Endothelial cell of umbilical vein (primary cell): Measurements from ENCODE around the gene MECP2. TPM values are rescaled to one million over a fixed set of nuclear protein-coding genes. Genes with fewer than 3 reads are reported as not detected.

Experiments
- BruUV-seq: library from RNA; stranded (reverse); fragments of 400-500 nt; replicated peaks from 2 replicates; lab custom pipeline; 2021; lab: Mats Ljungman, UMichigan
- CTCF ChIA-PET: fragments of 300-600, 350-600 bp; sonication (Branson Sonifier 250); formaldehyde crosslinking; loops from one replicate; lab custom pipeline; 2021; ENCODE audit warnings: antibody characterized with exemption, inconsistent platforms; lab: Charles Lee
- POLR2A ChIA-PET: fragments of 300-600, 350-600 bp; sonication (Branson Sonifier 250); formaldehyde crosslinking; loops from one replicate; lab custom pipeline; 2021; ENCODE audit warnings: antibody characterized with exemption, inconsistent platforms; lab: Charles Lee
- DNase-seq: peaks from one replicate; pipeline ENCODE4 v3.0.0-alpha.2; 2011; ENCODE audit warnings: low read depth, low spot score
- FAIRE-seq: peaks from 2 replicates; lab custom pipeline; 2011; peaks lifted over from hg19 to GRCh38; lab: Jason Lieb, UNC
- H2AFZ ChIP-seq: 2 replicates; pipeline ENCODE4 v1.6.0; 2012; ENCODE audit warnings: low read depth, low read length, control low read depth, inconsistent platforms
- H3K27ac ChIP-seq: 2 replicates; pipeline ENCODE4 v1.5.1; 2011; ENCODE audit warnings: low read depth, mild to moderate bottlenecking, control low read depth, low read length, moderate library complexity; ENCODE audit not compliant: insufficient read depth
- H3K27me3 ChIP-seq, 2 experiments: 2 replicates each; pipeline versions ENCODE4 v1.6.0 to v1.6.1; 2011; ENCODE audit warnings: low read length in 2 of 2, mixed read lengths in 1 of 2; ENCODE audit not compliant: control insufficient read depth in 2 of 2, insufficient read depth in 2 of 2
- H3K36me3 ChIP-seq, 2 experiments: 2 replicates in 1 of 2; 3 replicates in 1 of 2; pipeline ENCODE4 v1.5.1; 2011; ENCODE audit warnings: low read length in 2 of 2, mild to moderate bottlenecking in 1 of 2, moderate library complexity in 1 of 2; ENCODE audit not compliant: control insufficient read depth in 2 of 2, insufficient read depth in 2 of 2; ENCODE audit errors: extremely low read depth in 1 of 2
- H3K4me1 ChIP-seq: 3 replicates; pipeline ENCODE4 v1.5.1; 2011; ENCODE audit warnings: mild to moderate bottlenecking, low read length; ENCODE audit not compliant: control insufficient read depth, insufficient read depth; ENCODE audit errors: extremely low read depth
- H3K4me2 ChIP-seq: 2 replicates; pipeline ENCODE4 v1.6.1; 2011; ENCODE audit warnings: low read length, control low read depth, mixed read lengths; ENCODE audit not compliant: insufficient read depth
- H3K4me3 ChIP-seq, 3 experiments: fragments of 200-600 bp in 1 of 3; sonication (generic), shearing (Covaris generic) in 1 of 3; replicated peaks in 1 of 3; 2 replicates each; pipeline ENCODE4 v1.5.1; 2011 to 2016; ENCODE audit warnings: control low read depth in 3 of 3, low read length in 3 of 3, mild to moderate bottlenecking in 2 of 3, inconsistent platforms in 1 of 3, low read depth in 1 of 3, moderate library complexity in 1 of 3; ENCODE audit not compliant: insufficient read depth in 1 of 3
- H3K79me2 ChIP-seq: 2 replicates; pipeline ENCODE4 v1.6.0; 2012; ENCODE audit warnings: low read length, inconsistent platforms; ENCODE audit not compliant: control insufficient read depth, insufficient read depth
- H3K9ac ChIP-seq: replicated peaks from 2 replicates; pipeline ENCODE3; 2011; ENCODE audit warnings: low read length, control low read depth; ENCODE audit not compliant: insufficient read depth; ENCODE audit errors: extremely low read depth
- H3K9me1 ChIP-seq: replicated peaks from 3 replicates; pipeline ENCODE4 v1.6.0; 2011; ENCODE audit warnings: mild to moderate bottlenecking, low read length; ENCODE audit not compliant: control insufficient read depth, insufficient read depth; ENCODE audit errors: extremely low read depth
- H3K9me3 ChIP-seq: replicated peaks from 2 replicates; pipeline ENCODE4 v1.5.1; 2012; ENCODE audit warnings: low read length, inconsistent platforms; ENCODE audit not compliant: control insufficient read depth, insufficient read depth
- H4K20me1 ChIP-seq: replicated peaks from 2 replicates; pipeline ENCODE3; 2011; ENCODE audit warnings: mild to moderate bottlenecking, low read length; ENCODE audit not compliant: control insufficient read depth, insufficient read depth; ENCODE audit errors: extremely low read depth
- CTCF ChIP-seq, 2 donors: IDR thresholded peaks; 1 replicate in 1 of 2; 2 replicates in 1 of 2; pipeline ENCODE4 v1.5.1; 2011; ENCODE audit warnings: low read length in 2 of 2, mild to moderate bottlenecking in 2 of 2, moderate library complexity in 2 of 2, control low read depth in 1 of 2, inconsistent platforms in 1 of 2, low read depth in 1 of 2; ENCODE audit not compliant: insufficient read depth in 1 of 2; ENCODE audit errors: extremely low read depth in 1 of 2
- EZH2 ChIP-seq: IDR thresholded peaks from 2 replicates; pipeline ENCODE4 v1.6.1; 2012; ENCODE audit warnings: borderline replicate concordance, low read depth, mild to moderate bottlenecking, moderate library complexity, low read length, inconsistent platforms; ENCODE audit not compliant: severe bottlenecking
- FOS ChIP-seq: IDR thresholded peaks from 2 replicates; pipeline ENCODE4 v1.6.1; 2011; ENCODE audit warnings: mild to moderate bottlenecking, low read length, moderate library complexity, borderline replicate concordance; ENCODE audit not compliant: insufficient read depth
- GATA2 ChIP-seq: IDR thresholded peaks from 2 replicates; pipeline ENCODE4 v1.7.0; 2011; ENCODE audit warnings: low read depth, mild to moderate bottlenecking, moderate library complexity, mixed read lengths, low read length; ENCODE audit not compliant: insufficient read length, insufficient read depth
- JUN ChIP-seq: IDR thresholded peaks from 2 replicates; pipeline ENCODE4 v1.6.1; 2011; ENCODE audit warnings: borderline replicate concordance, low read depth; ENCODE audit not compliant: insufficient read length, insufficient read depth
- MAX ChIP-seq: IDR thresholded peaks from 2 replicates; pipeline ENCODE4 v1.6.1; 2011; ENCODE audit not compliant: insufficient read depth, insufficient read length
- MYC ChIP-seq: IDR thresholded peaks from one replicate; pipeline ENCODE4 v1.6.1; 2011; ENCODE audit warnings: mild to moderate bottlenecking, low read depth, low read length
- POLR2A ChIP-seq: IDR thresholded peaks from 2 replicates; pipeline ENCODE4 v1.6.1; 2012; ENCODE audit warnings: low read depth, mild to moderate bottlenecking, control low read depth, low read length
- POLR2AphosphoS5 ChIP-seq: IDR thresholded peaks from 2 replicates; pipeline ENCODE4 v1.6.1; 2012; ENCODE audit warnings: low read depth, mild to moderate bottlenecking, control low read depth, low read length, moderate library complexity; ENCODE audit not compliant: insufficient read depth
- dilution Hi-C: fragments of 300-500 bp; cut with MboI; formaldehyde crosslinking; loops from one replicate; pipeline ENCODE4 v1.15.0; 2019; ENCODE audit warnings: low sequenced_read_pairs; ENCODE audit not compliant: extremely low pct_ligation_motif_present
- intact Hi-C: fragments of 100-400 bp; cut with micrococcal nuclease; formaldehyde crosslinking; loops from one replicate; pipeline ENCODE4 v1.10.0; 2022
- polyA plus RNA-seq, 4 experiments: library from polyadenylated mRNA; depleted of rRNA in 3 of 4; stranded (reverse) in 3 of 4; unstranded in 1 of 4; fragments of >200 nt; gene quantifications; 2 replicates each; pipeline versions ENCODE4 v1.2.1 to v1.2.3, GENCODE V29; 2011 to 2012; ENCODE audit warnings: missing spikeins in 1 of 4
- total RNA-seq: library from RNA; stranded (reverse); gene quantifications from 2 replicates; pipeline ENCODE4 v1.2.3, GENCODE V29; 2021

The MECP2 gene
- total and polyA plus RNA-seq, 2 donors (not counting 3 experiments of a cell fraction or from before 2014, with no cell fraction given) = 9.0 to 45.3 TPM

- Histone ChIP-seq H2AFZ (no peak overlapping the region), H3K9ac (no peak overlapping the region), H3K36me3 (peaks cover 0 to 2% of the 10 kb centered on the region in 2 experiments), H3K4me2 (no peak overlapping the region), H3K27me3 (no peaks in the 10 kb centered on the region), H3K4me3 (no peak overlapping the region), H3K9me3 (no peaks in the 10 kb centered on the region), H3K79me2 (no peaks in the 10 kb centered on the region), H4K20me1 (no peaks in the 10 kb centered on the region), H3K27ac (no peak overlapping the region), H3K4me1 (peaks cover 4% of the 10 kb centered on the region), H3K9me1 (no peaks in the 10 kb centered on the region)
- dilution Hi-C loops = no loop called here
- BruUV-seq = no TSS peak
- intact Hi-C loops = no loop called here
- ChIA-PET CTCF (no interaction called here), POLR2A (no interaction called here)
- no peak for DNase-seq
- no peak for TF ChIP-seq MYC
- TF ChIP-seq MAX = no peak
- TF ChIP-seq EZH2 = no peak
- TF ChIP-seq JUN = no peak
- no peak for TF ChIP-seq GATA2
- TF ChIP-seq CTCF (IDR thresholded peaks at IDR 0.05; ENCODE audit: extremely low read depth in 1 of 2, insufficient read depth in 1 of 2, low read depth in 1 of 2, low read length in 2 of 2) = no peak
- TF ChIP-seq FOS = no peak
- TF ChIP-seq POLR2A = no peak
- TF ChIP-seq POLR2AphosphoS5 = no peak
- peak; percentile 59 for FAIRE-seq
Observed at GRCh38 chrX:154008521-154008920, 89.0 kb downstream of the MECP2 start.
